ENCODE data around the gene SH2D5.

GRCh38 chr1:20732588-20733359 is at the start of gene SH2D5:
- TF ChIP-seq CTCF (IDR thresholded peaks at IDR 0.05): peak in 2 of 3 donors; percentile 44 to 56
- TF ChIP-seq POLR2A (IDR thresholded peaks at IDR 0.05): no peak
- peak in 2 of 3 donors; percentile 64 to 80 for TF ChIP-seq POLR2AphosphoS5 (IDR thresholded peaks at IDR 0.05)
